ENCODE data around the gene GLIPR2.
"Not testable (repeated sequence)": the region's sequence is repeated elsewhere in the genome, so short reads cannot be mapped to it uniquely, and the experiment has no call there.

The GLIPR2 gene

GRCh38 chr9:36163786-36164170 is 27.2 kb downstream of the GLIPR2 start:
- DNase-seq, result no peak

- DNase-seq, result no peak
These were observed 27.8 kb downstream of the GLIPR2 start for GRCh38 chr9:36164372-36164771.

GRCh38 chr9:36164989-36165388 is 28.5 kb downstream of the GLIPR2 start:
- no peak for DNase-seq

GRCh38 chr9:36165826-36166167 is 29.3 kb downstream of the GLIPR2 start:
- DNase-seq, result no peak

GRCh38 chr9:36166168-36166927 is 29.8 kb downstream of the GLIPR2 start:
- DNase-seq, result peak; percentile 73 to 84 (median 74)

GRCh38 chr9:36169166-36169565 is 32.6 kb downstream of the GLIPR2 start, which contains the start of gene CCIN:
TSS of gene CCIN (plus strand) at chr9:36169388. CDS start at chr9:36169503, 115 bp downstream.
- no peak for DNase-seq

- DNase-seq, result no peak
These were observed 33.2 kb downstream of the GLIPR2 start for GRCh38 chr9:36169708-36170107.

- DNase-seq, result no peak
These were observed 34.0 kb downstream of the GLIPR2 start for GRCh38 chr9:36170531-36170930.

GRCh38 chr9:36173861-36174260 is 37.3 kb downstream of the GLIPR2 start:
- no peak for DNase-seq

GRCh38 chr9:36174271-36174670 is 37.7 kb downstream of the GLIPR2 start:
- no peak for DNase-seq

GRCh38 chr9:36174731-36175130 is 38.2 kb downstream of the GLIPR2 start:
- DNase-seq, result no peak

- not testable (repeated sequence) for DNase-seq
These were observed 38.7 kb downstream of the GLIPR2 start for GRCh38 chr9:36175209-36175608.

GRCh38 chr9:36176496-36176895 is 40.0 kb downstream of the GLIPR2 start:
- DNase-seq, result not testable (repeated sequence)

- no peak for DNase-seq
These were observed 41.0 kb downstream of the GLIPR2 start for GRCh38 chr9:36177571-36177970.

GRCh38 chr9:36180243-36180642 is 43.7 kb downstream of the GLIPR2 start:
- not testable (repeated sequence) for DNase-seq

- DNase-seq, result peak in 2 of 5 experiments; percentile 42 to 51
These were observed 50.9 kb downstream of the GLIPR2 start for GRCh38 chr9:36187414-36187813.

GRCh38 chr9:36188212-36188611 is 51.7 kb downstream of the GLIPR2 start:
- no peak for DNase-seq

- DNase-seq, result no peak
These were observed 53.4 kb downstream of the GLIPR2 start for GRCh38 chr9:36189976-36190375.

- peak; percentile 81 to 99 (median 92) for DNase-seq
These were observed 54.1 kb downstream of the GLIPR2 start, which contains the start of gene CLTA for GRCh38 chr9:36190388-36191289. TSS of gene CLTA (plus strand) at chr9:36190921. CDS start at chr9:36191057, 136 bp downstream.

- peak; percentile 14 to 67 (median 21) for DNase-seq
These were observed 54.7 kb downstream of the GLIPR2 start for GRCh38 chr9:36191290-36191645.

- no peak for DNase-seq
These were observed 55.2 kb downstream of the GLIPR2 start for GRCh38 chr9:36191686-36192085.

GRCh38 chr9:36192196-36192595 is 55.7 kb downstream of the GLIPR2 start:
- no peak for DNase-seq

- DNase-seq, result no peak
These were observed 56.5 kb downstream of the GLIPR2 start for GRCh38 chr9:36193023-36193422.
